GM23338 (cell line): ENCODE measurements around the gene UBXN11. TPM values are rescaled to one million over a fixed set of nuclear protein-coding genes. Genes with fewer than 3 reads are reported as not detected.

Experiments used
- ATAC-seq: fragments of 200-7000 bp; cut with Tn5 transposase; 3 replicates; pipeline ENCODE4 v1.9.1; 2020
- DNase-seq: peaks from one replicate; pipeline ENCODE4 v3.0.0-alpha.2; 2015; ENCODE audit warnings: low spot score
- H2AFZ ChIP-seq: fragments of 200-600 bp; sonication (generic); 2 replicates; pipeline ENCODE4 v1.8.0; 2016; ENCODE audit warnings: antibody characterized with exemption, mild to moderate bottlenecking, moderate library complexity
- H3F3A ChIP-seq: fragments of 200-600 bp; sonication (generic); replicated peaks from 2 replicates; pipeline ENCODE4 v1.8.0; 2017; ENCODE audit warnings: antibody characterized with exemption, mixed run types, low read depth
- H3K27ac ChIP-seq: fragments of 200-600 bp; sonication (generic); 2 replicates; pipeline ENCODE4 v1.6.1; 2016; ENCODE audit warnings: low read depth
- H3K27me3 ChIP-seq: fragments of 200-600 bp; sonication (generic); 2 replicates; pipeline ENCODE4 v1.8.0; 2016; ENCODE audit warnings: mild to moderate bottlenecking, mixed run types, moderate library complexity; ENCODE audit not compliant: insufficient read depth
- H3K36me3 ChIP-seq: fragments of 200-600 bp; sonication (generic); 2 replicates; pipeline ENCODE4 v1.8.0; 2016; ENCODE audit warnings: mild to moderate bottlenecking; ENCODE audit not compliant: insufficient read depth
- H3K4me1 ChIP-seq: fragments of 200-600 bp; sonication (generic); 2 replicates; pipeline ENCODE4 v1.8.0; 2016; ENCODE audit warnings: mild to moderate bottlenecking, moderate library complexity; ENCODE audit not compliant: insufficient read depth
- H3K4me2 ChIP-seq: fragments of 200-600 bp; sonication (generic); 2 replicates; pipeline ENCODE4 v1.7.1; 2017; ENCODE audit warnings: mixed run types
- H3K4me3 ChIP-seq: fragments of 200-600 bp; sonication (generic); 2 replicates; pipeline ENCODE4 v1.6.1; 2016; ENCODE audit warnings: mixed run types
- H3K79me2 ChIP-seq: fragments of 200-600 bp; sonication (generic); replicated peaks from 2 replicates; pipeline ENCODE4 v1.8.0; 2017; ENCODE audit warnings: mild to moderate bottlenecking; ENCODE audit not compliant: insufficient read depth
- H3K9me2 ChIP-seq: fragments of 200-600 bp; sonication (generic); 2 replicates; pipeline ENCODE4 v1.8.0; 2017; ENCODE audit not compliant: insufficient read depth
- H4K20me1 ChIP-seq: fragments of 200-600 bp; sonication (generic); replicated peaks from 2 replicates; pipeline ENCODE4 v1.8.0; 2017; ENCODE audit warnings: mild to moderate bottlenecking; ENCODE audit not compliant: insufficient read depth
- H3K27ac Mint-ChIP-seq: 2 replicates; pipeline ENCODE4 v1.8.0; 2020; ENCODE audit warnings: inconsistent platforms, mild to moderate bottlenecking, moderate library complexity, mixed read lengths
- H3K27me3 Mint-ChIP-seq: 3 replicates; pipeline ENCODE4 v1.8.0; 2022; ENCODE audit warnings: low read depth, mild to moderate bottlenecking, moderate library complexity, mixed read lengths, inconsistent platforms; ENCODE audit not compliant: insufficient read depth, poor library complexity
- H3K36me3 Mint-ChIP-seq: 3 replicates; pipeline ENCODE4 v1.8.0; 2021; ENCODE audit warnings: low read depth, mild to moderate bottlenecking, inconsistent platforms, moderate library complexity, mixed read lengths
- H3K4me1 Mint-ChIP-seq: 3 replicates; pipeline ENCODE4 v1.8.0; 2020; ENCODE audit warnings: mild to moderate bottlenecking, inconsistent platforms, mixed read lengths
- H3K4me3 Mint-ChIP-seq: 3 replicates; pipeline ENCODE4 v1.8.0; 2021; ENCODE audit warnings: moderate library complexity, mild to moderate bottlenecking, inconsistent platforms, mixed read lengths
- H3K9me3 Mint-ChIP-seq: 3 replicates; pipeline ENCODE4 v1.8.0; 2020; ENCODE audit warnings: moderate library complexity, mild to moderate bottlenecking, inconsistent platforms, mixed read lengths
- CREB1 ChIP-seq: fragments of 250-450 bp; sonication (Bioruptor Pico); IDR thresholded peaks from 2 replicates; pipeline ENCODE4 v1.5.0; 2020; ENCODE audit warnings: low read depth, mild to moderate bottlenecking, moderate library complexity
- CTCF ChIP-seq, 2 experiments: fragments of 200-600 bp in 1 of 2; sonication (generic) in 1 of 2; conservative IDR thresholded peaks; 2 replicates each; pipeline versions ENCODE4 v1.5.1 to v1.6.1; 2016 to 2017; ENCODE audit warnings: antibody characterized with exemption in 2 of 2, low read depth in 2 of 2, mild to moderate bottlenecking in 2 of 2, moderate library complexity in 1 of 2
- ETS1 ChIP-seq: IDR thresholded peaks from 2 replicates; pipeline ENCODE4 v1.6.1; 2016; ENCODE audit warnings: antibody characterized with exemption
- EZH2 ChIP-seq: fragments of 200-600 bp; sonication (generic); IDR thresholded peaks from one replicate; pipeline ENCODE4 v1.8.0; 2017; ENCODE audit warnings: antibody characterized with exemption, mild to moderate bottlenecking, low read depth; ENCODE audit not compliant: unreplicated experiment
- EZH2phosphoT487 ChIP-seq: fragments of 200-600 bp; sonication (generic); IDR thresholded peaks from one replicate; pipeline ENCODE4 v1.8.1; 2018; ENCODE audit warnings: antibody characterized with exemption; ENCODE audit not compliant: unreplicated experiment
- JUNB ChIP-seq: IDR thresholded peaks from one replicate; pipeline ENCODE4 v1.6.1; 2016; ENCODE audit warnings: antibody characterized with exemption; ENCODE audit not compliant: unreplicated experiment
- NANOG ChIP-seq: IDR thresholded peaks from 2 replicates; pipeline ENCODE4 v1.6.1; 2016; ENCODE audit warnings: antibody characterized with exemption, borderline replicate concordance
- POLR2AphosphoS5 ChIP-seq: IDR thresholded peaks from 2 replicates; pipeline ENCODE4 v1.6.1; 2016; ENCODE audit warnings: antibody characterized with exemption, low read depth
- REST ChIP-seq: IDR thresholded peaks from one replicate; pipeline ENCODE4 v1.6.1; 2018; ENCODE audit warnings: antibody characterized with exemption; ENCODE audit not compliant: unreplicated experiment
- STAT1 ChIP-seq: IDR thresholded peaks from one replicate; pipeline ENCODE4 v1.6.1; 2016; ENCODE audit warnings: antibody characterized with exemption; ENCODE audit not compliant: unreplicated experiment
- ZNF114 ChIP-seq: fragments of 250-450 bp; sonication (Bioruptor Pico); IDR thresholded peaks from 2 replicates; pipeline ENCODE4 v1.5.0; 2020; ENCODE audit warnings: mild to moderate bottlenecking, moderate library complexity
- ZNF462 ChIP-seq: fragments of 250-450 bp; sonication (Bioruptor Pico); IDR thresholded peaks from 2 replicates; pipeline ENCODE4 v1.5.0; 2020; ENCODE audit warnings: mild to moderate bottlenecking, moderate library complexity
- polyA plus RNA-seq: library from polyadenylated mRNA; unstranded; fragments of >200 nt; fragmentation: Nextera tagmentation; extraction: Ambion mirVana; gene quantifications from 2 replicates; pipeline ENCODE4 v1.2.1, GENCODE V29; 2016
- total RNA-seq: library from RNA; depleted of rRNA; stranded (reverse); fragments of >200 nt; shearing (Covaris generic); gene quantifications from 2 replicates; pipeline ENCODE4 v1.2.3, GENCODE V29; 2014

UBXN11 gene
- total and polyA plus RNA-seq, 2 experiments from 2014 or later, result 8.0 to 8.3 TPM

- Mint-ChIP-seq H3K4me3 (no peak overlapping the region), H3K36me3 (no peaks in the 10 kb centered on the region), H3K27me3 (peaks cover 17% of the 10 kb centered on the region), H3K4me1 (peaks cover 4% of the 10 kb centered on the region; the same call in 2 of the 3 replicates), H3K9me3 (no peaks in the 10 kb centered on the region), H3K27ac (no peak overlapping the region)
- Histone ChIP-seq H3K4me1 (no peaks in the 10 kb centered on the region), H3K79me2 (no peaks in the 10 kb centered on the region), H3K9me2 (no peaks in the 10 kb centered on the region), H2AFZ (no peak overlapping the region), H3K27ac (no peak overlapping the region), H3K27me3 (no peaks in the 10 kb centered on the region), H3K4me2 (no peak overlapping the region), H3K36me3 (no peaks in the 10 kb centered on the region), H3F3A (no peaks in the 10 kb centered on the region), H3K4me3 (no peak overlapping the region), H4K20me1 (no peaks in the 10 kb centered on the region)
- TF ChIP-seq REST, result no peak
- no peak for TF ChIP-seq ZNF114
- no peak for TF ChIP-seq ETS1
- TF ChIP-seq CREB1 (CRISPR knock-in tag), result no peak
- TF ChIP-seq JUNB, result no peak
- no peak for TF ChIP-seq EZH2
- no peak for TF ChIP-seq CTCF (conservative IDR thresholded peaks at IDR 0.05; ENCODE audit: low read depth in 2 of 2)
- TF ChIP-seq NANOG, result no peak
- TF ChIP-seq EZH2phosphoT487, result no peak
- TF ChIP-seq ZNF462 (CRISPR knock-in tag), result no peak
- TF ChIP-seq STAT1, result no peak
- no peak for TF ChIP-seq POLR2AphosphoS5
- ATAC-seq (no peak), DNase-seq (no peak)
Measured at GRCh38 chr1:26344147-26344920, 37.9 kb upstream of the UBXN11 start.
